GM10248 (cell line): ENCODE results near the gene MAD1L1.

Experiments
- CTCF ChIA-PET: fragments of 300-600 bp; sonication (Branson Sonifier 250); formaldehyde crosslinking; extraction: SDS; loops from one replicate; lab custom pipeline; 2021; ENCODE audit warnings: antibody characterized with exemption; lab: Yijun Ruan, JAX
- POLR2A ChIA-PET: fragments of 350-650 bp; sonication (Branson Sonifier 250); formaldehyde crosslinking; extraction: SDS; loops from one replicate; lab custom pipeline; 2020; ENCODE audit warnings: antibody characterized with exemption; lab: Yijun Ruan, JAX
- DNase-seq: peaks from one replicate; pipeline ENCODE4 v3.0.0; 2012; ENCODE audit errors: extremely low spot score
- CTCF ChIP-seq: IDR thresholded peaks from 2 replicates; pipeline ENCODE4 v1.5.1; 2012; ENCODE audit warnings: mild to moderate bottlenecking, low read depth; ENCODE audit errors: extremely low read depth, missing control alignments, control extremely low read depth

Gene MAD1L1

GRCh38 chr7:1794888-1795542 is 437.7 kb downstream of the MAD1L1 start:
- ChIA-PET CTCF (interaction anchor here (1.1 kb wide), 1 partner anchor 415 kb away, joined by 3 read pairs; no protein-coding TSS in a partner anchor), POLR2A (no interaction called here)
- TF ChIP-seq CTCF = no peak
- no peak for DNase-seq

DNA sequence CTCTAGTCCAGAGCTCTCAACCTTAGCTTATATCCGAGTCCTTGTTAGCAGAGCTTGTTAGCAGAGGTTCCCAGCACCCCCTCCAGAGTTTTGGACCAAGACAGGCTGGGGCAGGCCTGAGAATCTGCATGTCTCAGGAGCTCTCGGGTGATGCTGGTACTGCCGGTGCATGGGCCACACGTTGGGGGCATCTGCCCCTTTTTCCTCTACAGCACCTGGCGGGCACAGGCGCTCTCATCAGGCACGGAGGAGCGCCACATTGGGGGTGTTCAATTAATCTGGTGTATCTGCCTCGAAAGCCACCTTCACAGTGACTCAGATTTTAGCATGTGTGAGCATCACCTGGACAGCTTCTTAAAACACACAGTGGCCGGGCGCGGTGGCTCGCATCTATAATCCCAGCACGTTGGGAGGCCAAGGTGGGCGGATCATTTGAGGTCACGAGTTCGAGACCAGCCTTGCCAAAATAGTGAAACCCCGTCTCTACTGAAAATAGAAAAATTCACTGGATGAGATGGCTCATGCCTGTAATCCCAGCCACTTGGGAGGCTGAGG is 445.0 kb downstream of the MAD1L1 start:
- ChIA-PET POLR2A (no interaction called here), CTCF (no interaction called here)

DNA sequence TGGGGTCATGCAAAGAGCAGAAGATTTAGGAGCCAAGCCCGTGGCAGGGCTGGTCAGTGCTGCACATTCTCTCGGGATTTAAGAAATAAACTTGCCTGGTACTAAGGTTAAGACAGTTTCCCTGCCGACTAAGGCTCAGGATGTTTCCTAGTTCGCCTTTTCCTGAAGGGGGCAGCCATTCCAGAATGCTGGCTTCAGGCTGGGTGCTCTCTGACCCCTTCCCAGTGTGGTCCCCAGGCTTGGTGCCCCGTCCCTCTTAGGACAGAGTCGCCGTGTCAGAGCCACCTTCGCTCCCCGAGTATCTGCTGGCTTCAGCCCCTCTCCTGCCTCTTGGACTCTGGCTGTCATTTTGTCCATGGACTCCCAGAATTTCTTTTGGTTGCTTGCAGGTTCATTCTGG is 445.5 kb downstream of the MAD1L1 start:
- ChIA-PET POLR2A (no interaction called here), CTCF (no interaction called here)
- TF ChIP-seq CTCF = no peak
- no peak for DNase-seq

More for the DNA sequence above, 445.0 kb downstream of the MAD1L1 start:
- TF ChIP-seq CTCF = no peak
- DNase-seq = no peak

DNA sequence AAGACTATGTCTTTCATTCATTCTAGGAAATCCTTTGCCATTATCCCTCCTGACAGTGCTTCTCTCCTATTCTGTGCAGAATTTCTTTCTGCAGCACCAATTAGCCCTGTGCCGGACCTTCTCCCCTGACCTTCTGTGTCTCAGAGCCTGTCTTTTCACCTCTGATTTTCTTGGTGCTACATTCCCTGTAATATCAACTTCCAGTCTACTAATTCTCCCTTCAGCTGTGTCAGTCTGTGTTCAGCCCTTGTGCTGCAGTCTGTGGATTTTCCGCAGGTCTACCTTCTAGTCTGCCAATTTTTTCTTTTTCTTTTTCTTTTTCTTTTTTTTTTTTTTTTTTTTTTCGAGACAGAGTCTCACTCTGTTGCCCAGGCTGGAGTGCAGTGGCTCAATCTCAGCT is 446.9 kb downstream of the MAD1L1 start:
- TF ChIP-seq CTCF = no peak
- POLR2A ChIA-PET = no interaction called here
- no peak for DNase-seq
- CTCF ChIA-PET = no interaction called here

DNA sequence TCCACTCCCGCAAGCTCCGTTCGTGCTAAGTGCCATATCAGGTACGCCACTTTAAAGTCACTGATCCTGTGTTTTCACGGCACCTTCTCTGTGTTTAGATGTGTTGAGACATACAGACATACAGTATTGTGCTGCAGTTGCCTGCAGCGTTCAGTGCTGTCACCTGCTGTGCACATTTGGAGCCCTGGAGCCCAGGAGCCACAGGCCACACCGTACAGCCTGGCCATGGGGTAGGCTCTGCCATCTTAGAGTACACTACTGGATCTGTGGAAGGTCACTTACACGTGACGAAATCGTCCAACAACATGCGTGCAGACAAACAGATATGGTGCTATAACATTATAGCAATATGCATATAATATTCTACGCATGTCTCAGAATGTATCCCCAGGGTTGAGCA is 451.4 kb downstream of the MAD1L1 start:
- TF ChIP-seq CTCF = no peak
- CTCF ChIA-PET = interaction anchor here (1.1 to 1.3 kb wide), 2 partner anchors 8 to 10 kb away, joined by 4 read pairs; no protein-coding TSS in a partner anchor
- POLR2A ChIA-PET = no interaction called here
- DNase-seq = no peak

GRCh38 chr7:1779445-1779844 is 453.3 kb downstream of the MAD1L1 start:
- TF ChIP-seq CTCF = no peak
- ChIA-PET POLR2A (no interaction called here), CTCF (no interaction called here)
- no peak for DNase-seq

- no peak for TF ChIP-seq CTCF
- ChIA-PET POLR2A (interaction anchor here (0.7 kb wide), 1 partner anchor 31 kb away, joined by 3 read pairs; no protein-coding TSS in a partner anchor), CTCF (no interaction called here)
- no peak for DNase-seq
These were observed 455.6 kb downstream of the MAD1L1 start for GRCh38 chr7:1777122-1777521.
